IPS-18a (cell line): ENCODE results near the gene MYO16.

ENCODE experiments used
- H3K27ac ChIP-seq: one replicate; pipeline ENCODE4 v1.5.1; 2013; ENCODE audit warnings: low read length
- H3K27me3 ChIP-seq: one replicate; pipeline ENCODE4 v1.6.1; 2013; ENCODE audit warnings: mild to moderate bottlenecking, low read length; ENCODE audit not compliant: control insufficient read depth, insufficient read depth
- H3K36me3 ChIP-seq: one replicate; pipeline ENCODE4 v1.6.1; 2013; ENCODE audit warnings: low read depth, low read length; ENCODE audit not compliant: control insufficient read depth
- H3K4me1 ChIP-seq: one replicate; pipeline ENCODE4 v1.6.1; 2013; ENCODE audit warnings: low read depth, low read length; ENCODE audit not compliant: control insufficient read depth
- H3K4me3 ChIP-seq: one replicate; pipeline ENCODE4 v1.5.1; 2013; ENCODE audit warnings: low read length
- H3K9ac ChIP-seq: one replicate; pipeline ENCODE4 v1.6.1; 2013; ENCODE audit warnings: mild to moderate bottlenecking, low read length, moderate library complexity
- H3K9me3 ChIP-seq: one replicate; pipeline ENCODE4 v1.6.1; 2013; ENCODE audit warnings: low read depth, low read length; ENCODE audit not compliant: control insufficient read depth

Gene MYO16

GRCh38 chr13:109152311-109152820 is 523.0 kb downstream of the MYO16 start:
- Histone ChIP-seq H3K4me3 (no peak overlapping the region), H3K27ac (no peak overlapping the region), H3K4me1 (peaks cover 25% of the 10 kb centered on the region), H3K27me3 (no peaks in the 10 kb centered on the region), H3K9ac (no peak overlapping the region), H3K36me3 (no peaks in the 10 kb centered on the region), H3K9me3 (no peaks in the 10 kb centered on the region)

- H3K27me3 ChIP-seq, result no peaks in the 10 kb centered on the region
- no peak overlapping the region for H3K27ac ChIP-seq
- H3K9ac ChIP-seq, result no peak overlapping the region
- H3K4me3 ChIP-seq, result no peak overlapping the region
- no peaks in the 10 kb centered on the region for H3K36me3 ChIP-seq
- H3K4me1 ChIP-seq, result peaks cover 31% of the 10 kb centered on the region
- H3K9me3 ChIP-seq, result no peaks in the 10 kb centered on the region
Observed at GRCh38 chr13:109152941-109153340, 523.5 kb downstream of the MYO16 start.

DNA sequence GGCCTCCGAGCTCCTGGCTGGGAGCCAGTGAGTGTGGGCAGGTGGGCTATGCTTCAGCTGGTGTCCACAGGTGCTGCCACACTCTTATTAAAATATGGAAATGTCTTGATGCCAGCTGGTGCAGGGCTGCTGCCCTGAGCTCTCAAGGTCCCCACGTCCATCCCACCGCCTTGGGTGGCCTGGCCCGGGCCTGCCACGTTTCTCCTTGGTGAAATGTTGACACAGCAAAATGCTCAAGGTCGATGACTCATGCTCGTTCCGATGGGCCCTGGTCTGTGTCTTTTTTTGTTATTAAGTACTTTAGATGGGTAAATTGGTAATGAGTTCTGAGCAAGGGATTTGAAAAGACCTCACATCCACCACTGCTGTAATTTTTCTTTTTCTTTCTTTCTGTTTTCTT is 524.7 kb downstream of the MYO16 start:
- Histone ChIP-seq H3K36me3 (no peaks in the 10 kb centered on the region), H3K4me3 (no peak overlapping the region), H3K27ac (no peak overlapping the region), H3K9ac (no peak overlapping the region), H3K9me3 (no peaks in the 10 kb centered on the region), H3K27me3 (no peaks in the 10 kb centered on the region), H3K4me1 (peaks cover 35% of the 10 kb centered on the region)

DNA sequence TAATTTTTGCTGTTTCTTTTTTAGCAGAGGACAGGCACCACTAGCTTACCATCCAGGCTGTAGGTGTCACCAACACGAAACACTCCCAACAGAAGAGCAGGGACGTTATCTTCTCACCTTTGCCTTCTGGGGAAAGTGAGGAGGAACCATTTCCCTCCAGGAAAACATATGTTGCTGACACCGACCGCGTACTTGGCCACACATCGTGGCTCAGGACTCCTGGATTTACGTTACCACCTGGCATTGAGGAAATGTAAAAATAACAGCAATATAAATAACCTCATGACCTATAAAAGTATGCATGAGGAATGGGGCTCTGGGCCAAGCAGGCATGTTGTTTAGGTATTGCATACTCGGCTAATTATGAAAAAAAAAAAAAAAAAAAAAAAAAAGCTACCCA is 525.1 kb downstream of the MYO16 start:
- Histone ChIP-seq H3K27ac (no peak overlapping the region), H3K9me3 (no peaks in the 10 kb centered on the region), H3K27me3 (no peaks in the 10 kb centered on the region), H3K36me3 (no peaks in the 10 kb centered on the region), H3K4me3 (no peak overlapping the region), H3K4me1 (peaks cover 35% of the 10 kb centered on the region), H3K9ac (no peak overlapping the region)

DNA sequence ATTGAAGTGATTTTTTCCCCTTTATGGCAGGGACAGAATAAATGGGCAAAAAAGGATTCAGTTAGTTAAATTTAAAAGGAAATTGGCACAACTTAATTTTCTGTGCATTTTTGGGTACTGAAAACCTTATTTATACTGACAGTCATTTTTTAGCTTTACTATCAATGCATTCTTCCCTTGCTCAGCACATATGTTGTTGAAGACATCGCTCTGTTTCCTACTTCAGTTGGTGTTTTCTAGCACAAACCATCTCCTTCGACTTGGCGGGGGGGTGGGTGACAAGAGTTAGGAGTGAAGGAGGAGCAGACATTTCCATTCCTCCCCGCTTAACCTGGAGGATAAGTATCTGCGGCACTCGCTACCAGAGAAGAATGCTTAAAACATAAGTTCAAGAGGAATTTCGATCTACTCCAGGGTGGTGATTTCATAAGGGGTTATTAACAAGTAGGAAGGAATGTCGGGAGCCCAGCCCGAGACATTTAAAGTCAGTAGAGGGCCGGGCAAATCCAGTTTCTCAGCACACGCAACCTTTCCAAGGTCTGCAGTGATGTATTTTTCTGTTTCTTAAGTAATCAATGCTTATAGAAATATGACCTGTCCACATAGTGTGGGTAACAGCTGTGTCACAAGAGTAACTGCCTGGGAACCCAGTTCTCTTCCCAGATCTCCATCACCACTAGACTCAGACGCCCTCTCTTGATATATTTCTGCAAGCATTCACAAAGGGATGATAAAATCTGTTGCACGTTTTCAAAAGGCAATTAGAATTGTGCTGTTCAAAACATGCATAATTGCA is 525.8 kb downstream of the MYO16 start:
- Histone ChIP-seq H3K27me3 (no peaks in the 10 kb centered on the region), H3K4me3 (no peak overlapping the region), H3K9ac (no peak overlapping the region), H3K4me1 (peaks cover 35% of the 10 kb centered on the region), H3K9me3 (no peaks in the 10 kb centered on the region), H3K36me3 (no peaks in the 10 kb centered on the region), H3K27ac (no peak overlapping the region)

DNA sequence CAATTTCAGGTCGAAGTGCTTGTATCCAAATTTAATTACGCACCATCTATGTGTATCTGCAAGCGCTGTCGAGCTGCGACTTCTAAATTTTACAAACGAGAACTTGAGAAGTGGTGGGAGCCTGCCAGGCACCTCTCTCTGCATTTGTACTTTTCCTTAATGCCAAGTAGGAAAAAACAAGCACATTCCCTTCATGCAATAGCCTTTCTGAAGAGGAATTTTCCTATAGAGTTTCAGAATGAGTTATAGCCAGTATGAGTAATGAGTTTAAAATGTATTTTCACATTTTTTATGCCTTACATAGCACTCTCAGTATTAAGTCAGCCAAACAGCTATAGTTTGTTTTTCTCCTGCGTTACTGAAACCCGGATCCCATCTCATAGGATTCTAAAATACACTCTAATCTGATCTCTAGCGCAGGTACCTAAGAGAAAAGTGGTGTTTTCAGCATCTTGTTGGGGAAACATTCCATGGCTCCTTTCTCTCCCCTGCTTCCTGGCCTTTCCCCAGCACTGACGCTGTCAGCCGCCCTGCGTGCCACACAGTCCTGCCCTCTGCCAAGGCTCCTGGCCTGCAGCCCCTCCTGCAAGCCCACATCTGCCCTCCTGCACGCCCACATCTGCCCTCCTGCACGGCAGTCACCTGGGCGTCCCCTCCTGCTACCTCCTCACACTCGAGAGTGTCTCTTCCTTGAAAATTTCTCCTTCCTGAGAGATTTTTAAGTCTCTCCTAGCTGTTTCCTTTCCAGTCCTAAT is 526.9 kb downstream of the MYO16 start:
- no peaks in the 10 kb centered on the region for H3K9me3 ChIP-seq
- H3K4me3 ChIP-seq, result no peak overlapping the region
- H3K4me1 ChIP-seq, result peaks cover 30% of the 10 kb centered on the region
- no peak overlapping the region for H3K27ac ChIP-seq
- no peaks in the 10 kb centered on the region for H3K27me3 ChIP-seq
- no peaks in the 10 kb centered on the region for H3K36me3 ChIP-seq
- H3K9ac ChIP-seq, result no peak overlapping the region

DNA sequence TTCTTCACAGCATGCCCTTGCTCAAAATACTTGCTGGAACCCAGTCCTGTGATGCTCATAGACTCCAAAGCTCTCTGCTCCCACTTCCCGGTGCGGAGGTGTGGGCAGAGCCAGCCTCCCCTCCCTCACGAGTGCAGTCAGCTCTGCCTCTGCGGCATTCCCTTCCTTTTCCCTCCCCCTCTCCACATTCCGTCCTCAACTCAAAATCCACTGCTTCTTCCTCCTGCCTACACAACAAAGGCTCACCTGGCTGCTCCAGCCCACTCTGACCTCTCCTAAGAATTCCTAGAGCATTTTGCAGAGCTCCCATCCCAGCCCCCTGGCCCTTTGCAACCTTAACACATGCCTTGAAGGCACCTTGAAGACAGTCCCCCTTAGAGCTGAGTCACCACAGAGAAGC is 527.9 kb downstream of the MYO16 start:
- no peaks in the 10 kb centered on the region for H3K36me3 ChIP-seq
- no peak overlapping the region for H3K9ac ChIP-seq
- no peaks in the 10 kb centered on the region for H3K9me3 ChIP-seq
- H3K4me1 ChIP-seq, result peaks cover 21% of the 10 kb centered on the region
- no peak overlapping the region for H3K4me3 ChIP-seq
- H3K27ac ChIP-seq, result no peak overlapping the region
- H3K27me3 ChIP-seq, result no peaks in the 10 kb centered on the region

GRCh38 chr13:109158383-109158782 is 529.0 kb downstream of the MYO16 start:
- Histone ChIP-seq H3K4me1 (peaks cover 21% of the 10 kb centered on the region), H3K9ac (no peak overlapping the region), H3K27me3 (no peaks in the 10 kb centered on the region), H3K27ac (no peak overlapping the region), H3K9me3 (no peaks in the 10 kb centered on the region), H3K36me3 (no peaks in the 10 kb centered on the region), H3K4me3 (no peak overlapping the region)

DNA sequence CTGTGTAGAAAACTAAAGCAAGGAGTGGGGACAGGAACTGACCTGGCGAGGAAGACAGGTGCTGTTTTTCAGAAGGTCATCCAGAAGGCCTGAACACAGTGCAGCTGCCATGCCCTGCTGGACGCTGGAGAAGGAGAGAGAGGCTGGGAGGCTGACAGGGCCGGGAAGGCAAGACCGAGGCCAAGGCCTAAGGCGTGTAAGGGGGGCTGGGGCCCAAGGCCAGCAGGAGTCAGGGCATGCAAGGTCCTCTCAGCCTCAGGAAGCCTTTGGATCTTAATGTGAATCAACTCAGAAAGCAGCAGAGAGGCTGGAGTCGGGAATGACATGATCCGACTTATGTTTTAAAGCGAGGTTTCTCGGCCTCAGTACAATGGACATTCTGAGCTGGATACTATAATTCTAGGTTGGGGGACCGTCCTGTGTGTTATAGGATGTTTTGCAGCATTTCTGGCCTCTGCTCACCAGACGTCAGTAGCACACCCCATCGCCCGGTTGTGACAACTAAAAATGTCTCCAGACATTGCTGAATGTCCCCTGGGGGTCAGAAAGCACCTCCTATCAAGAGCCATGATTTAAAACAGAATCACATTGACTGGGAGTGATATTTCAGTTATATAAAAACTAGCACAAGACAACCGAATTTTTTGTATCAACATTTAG is 530.4 kb downstream of the MYO16 start:
- H3K9ac ChIP-seq, result no peak overlapping the region
- no peaks in the 10 kb centered on the region for H3K9me3 ChIP-seq
- no peak overlapping the region for H3K4me3 ChIP-seq
- no peaks in the 10 kb centered on the region for H3K27me3 ChIP-seq
- H3K27ac ChIP-seq, result no peak overlapping the region
- H3K36me3 ChIP-seq, result no peaks in the 10 kb centered on the region
- peaks cover 21% of the 10 kb centered on the region for H3K4me1 ChIP-seq

DNA sequence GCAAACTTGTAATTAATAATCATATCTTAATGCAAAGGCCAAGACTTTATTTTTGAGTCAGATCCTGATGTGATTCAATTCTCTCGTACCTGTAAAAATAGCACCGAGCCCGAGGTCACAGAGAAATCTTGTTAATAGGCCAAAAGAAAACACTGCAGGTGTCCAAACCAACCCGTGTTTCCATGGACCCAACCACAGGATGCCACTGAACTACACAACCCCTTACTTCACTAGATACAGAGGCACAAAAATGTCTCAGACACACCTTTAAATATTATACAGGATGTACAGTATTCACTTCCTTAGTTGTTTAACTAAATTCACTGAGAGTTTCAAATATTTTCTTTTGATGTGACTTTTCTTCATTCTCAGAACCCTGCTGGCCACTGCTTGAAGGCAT is 530.9 kb downstream of the MYO16 start:
- Histone ChIP-seq H3K4me3 (no peak overlapping the region), H3K27ac (no peak overlapping the region), H3K36me3 (no peaks in the 10 kb centered on the region), H3K9me3 (no peaks in the 10 kb centered on the region), H3K27me3 (no peaks in the 10 kb centered on the region), H3K9ac (no peak overlapping the region), H3K4me1 (peaks cover 22% of the 10 kb centered on the region)

DNA sequence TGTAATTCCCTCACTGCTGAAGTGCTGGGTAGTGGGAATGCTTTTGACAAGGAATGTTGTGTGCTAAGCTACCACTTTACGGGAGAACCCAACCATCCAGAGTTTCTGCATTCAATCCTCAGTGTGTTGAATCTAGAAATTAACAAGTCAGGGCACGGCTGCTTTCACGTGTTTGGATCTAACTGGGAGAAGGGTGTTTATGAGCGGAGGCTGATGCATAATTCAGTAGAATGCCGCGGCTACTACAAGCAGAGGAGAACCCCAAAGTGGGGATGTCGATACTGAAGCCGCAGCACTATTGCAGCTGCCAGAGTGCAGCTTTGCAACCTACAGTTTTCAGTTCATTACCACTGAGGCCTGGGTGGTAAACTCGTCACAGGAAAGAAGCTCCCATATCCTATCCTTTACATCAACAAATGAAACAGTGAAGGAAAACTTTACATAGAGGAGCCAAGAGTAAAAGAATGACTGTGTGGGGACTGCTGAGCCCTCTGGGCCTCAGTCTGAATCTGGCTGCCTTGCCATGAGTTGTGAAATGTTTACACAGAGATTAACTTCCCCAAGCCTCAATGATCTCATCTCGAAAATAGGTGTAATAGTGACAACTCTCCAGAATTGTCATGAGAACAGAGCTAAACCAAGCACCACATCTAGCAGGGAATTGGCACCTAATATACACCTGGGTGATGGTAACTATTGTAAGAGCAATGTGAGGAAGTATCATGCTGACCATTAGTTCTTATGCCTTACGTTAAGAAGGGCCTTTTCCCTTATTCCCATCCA is 531.7 kb downstream of the MYO16 start:
- Histone ChIP-seq H3K9me3 (no peaks in the 10 kb centered on the region), H3K9ac (no peak overlapping the region), H3K4me1 (peaks cover 27% of the 10 kb centered on the region), H3K4me3 (no peak overlapping the region), H3K36me3 (no peaks in the 10 kb centered on the region), H3K27me3 (no peaks in the 10 kb centered on the region), H3K27ac (no peak overlapping the region)
